ENCODE results near the gene SLC2A1. TPM values are rescaled to one million over a fixed set of nuclear protein-coding genes. Genes with fewer than 3 reads are reported as not detected.

Gene SLC2A1
- total and polyA plus RNA-seq, 2 of the 13 experiments (the other 11 are each of a cell fraction or from before 2014, with no cell fraction given): 125 to 423 TPM

DNA sequence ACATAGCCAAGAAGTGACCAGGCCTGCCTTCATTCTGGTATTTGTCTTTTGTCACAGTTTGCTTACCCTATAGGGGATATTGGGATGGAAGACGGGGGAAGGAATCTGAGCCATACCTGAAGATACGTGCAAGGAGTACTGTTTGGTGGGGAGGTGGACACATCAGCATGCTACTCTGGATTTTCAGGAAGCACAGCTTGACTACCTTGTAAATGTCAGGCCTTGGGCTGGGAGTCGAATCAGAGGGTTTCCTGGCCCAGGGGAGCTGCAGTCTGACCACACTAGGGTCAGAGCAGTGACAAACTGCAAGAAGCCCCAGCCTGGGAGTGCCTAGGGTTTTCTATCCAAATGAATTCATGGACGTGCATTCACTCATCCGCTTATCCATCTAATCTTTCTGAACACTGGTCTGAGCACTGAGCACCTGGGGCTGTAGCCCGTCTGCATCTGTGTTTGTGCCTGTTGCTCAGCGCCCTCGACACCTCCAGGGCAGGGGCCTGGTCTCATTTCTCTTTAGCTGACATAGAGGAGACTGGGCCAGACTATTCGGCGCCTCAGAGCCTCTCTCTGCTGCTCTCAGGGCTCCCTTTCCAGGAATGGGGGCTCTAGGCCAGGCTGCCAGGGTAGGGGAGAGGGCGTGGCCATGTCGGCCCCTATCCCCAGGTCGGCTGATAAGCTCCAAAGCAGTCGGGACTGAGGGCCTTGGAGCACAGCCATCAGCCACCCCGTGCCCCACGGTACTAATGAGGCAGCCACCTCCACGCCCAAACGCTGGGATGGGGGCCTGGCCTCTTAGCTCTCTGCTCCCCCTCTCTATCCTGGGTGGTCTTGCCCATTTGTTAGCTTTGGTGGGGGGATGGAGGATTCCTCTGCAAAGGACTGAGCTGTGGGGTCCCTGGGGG lies 47.0 kb upstream of the SLC2A1 start:
- DNase-seq (ENCODE audit: low spot score) (peak; percentile 49), ATAC-seq (peak; percentile 45; the same call in 2 of the 3 replicates), FAIRE-seq (no peak)
- 64% methylated on average over 10 of the region's 18 CpGs for WGBS (ENCODE audit: low lambda C conversion rate)
- Histone ChIP-seq H3K9ac (ENCODE audit: insufficient read depth, low read depth, low read length) (no peak overlapping the region), H3K9me3 (ENCODE audit: low read length) (no peaks in the 10 kb centered on the region), H3K27me3 (ENCODE audit: control insufficient read depth in 1 of 2, insufficient read depth in 2 of 2, low read length in 2 of 2) (no peaks in the 10 kb centered on the region), H3K36me3 (replicated peaks in 1 of 2; ENCODE audit: control insufficient read depth in 1 of 2, insufficient read depth in 2 of 2, low read length in 2 of 2) (no peaks in the 10 kb centered on the region), H3K27ac (ENCODE audit: extremely low read length, insufficient read depth, low read length) (no peak overlapping the region), H3K4me2 (ENCODE audit: low read depth, low read length) (peak overlapping the region; percentile 15; the same call in 1 of the 2 replicates), H3K79me2 (ENCODE audit: insufficient read depth, low read length) (no peaks in the 10 kb centered on the region), H2AFZ (ENCODE audit: low read length) (no peak overlapping the region), H4K20me1 (ENCODE audit: insufficient read depth, low read length) (no peaks in the 10 kb centered on the region), H3K4me1 (ENCODE audit: insufficient read depth, low read length) (peaks cover 59% of the 10 kb centered on the region), H3K4me3 (replicated peaks in 1 of 3; ENCODE audit: insufficient read depth in 1 of 3, low read depth in 2 of 3, low read length in 3 of 3) (0 out of 6 replicates have a peak overlapping the region, but pooled peaks of 1 of the 3 experiments have one; percentile 8)
- no TSS peak for BruUV-seq (replicated peaks)
- in situ Hi-C loops (cut with HindIII; ENCODE audit: extremely low pct_ligation_motif_present, low pct_unique_long_range_greater_than_20kb): no loop called here
- intact Hi-C loops (cut with micrococcal nuclease; ENCODE audit: unreplicated experiment): loop anchor here (5.0 to 10.0 kb wide), 2 partner anchors 37 to 51 kb away; partner anchors contain the start of gene SLC2A1
- TF ChIP-seq, protein P1, sequence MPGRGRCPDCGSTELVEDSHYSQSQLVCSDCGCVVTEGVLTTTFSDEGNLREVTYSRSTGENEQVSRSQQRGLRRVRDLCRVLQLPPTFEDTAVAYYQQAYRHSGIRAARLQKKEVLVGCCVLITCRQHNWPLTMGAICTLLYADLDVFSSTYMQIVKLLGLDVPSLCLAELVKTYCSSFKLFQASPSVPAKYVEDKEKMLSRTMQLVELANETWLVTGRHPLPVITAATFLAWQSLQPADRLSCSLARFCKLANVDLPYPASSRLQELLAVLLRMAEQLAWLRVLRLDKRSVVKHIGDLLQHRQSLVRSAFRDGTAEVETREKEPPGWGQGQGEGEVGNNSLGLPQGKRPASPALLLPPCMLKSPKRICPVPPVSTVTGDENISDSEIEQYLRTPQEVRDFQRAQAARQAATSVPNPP (CRISPR knock-in tag; IDR thresholded peaks at IDR 0.05): no peak
- TF ChIP-seq ZNF761 (CRISPR knock-in tag; conservative IDR thresholded peaks at IDR 0.05): no peak
- TF ChIP-seq, protein P2, sequence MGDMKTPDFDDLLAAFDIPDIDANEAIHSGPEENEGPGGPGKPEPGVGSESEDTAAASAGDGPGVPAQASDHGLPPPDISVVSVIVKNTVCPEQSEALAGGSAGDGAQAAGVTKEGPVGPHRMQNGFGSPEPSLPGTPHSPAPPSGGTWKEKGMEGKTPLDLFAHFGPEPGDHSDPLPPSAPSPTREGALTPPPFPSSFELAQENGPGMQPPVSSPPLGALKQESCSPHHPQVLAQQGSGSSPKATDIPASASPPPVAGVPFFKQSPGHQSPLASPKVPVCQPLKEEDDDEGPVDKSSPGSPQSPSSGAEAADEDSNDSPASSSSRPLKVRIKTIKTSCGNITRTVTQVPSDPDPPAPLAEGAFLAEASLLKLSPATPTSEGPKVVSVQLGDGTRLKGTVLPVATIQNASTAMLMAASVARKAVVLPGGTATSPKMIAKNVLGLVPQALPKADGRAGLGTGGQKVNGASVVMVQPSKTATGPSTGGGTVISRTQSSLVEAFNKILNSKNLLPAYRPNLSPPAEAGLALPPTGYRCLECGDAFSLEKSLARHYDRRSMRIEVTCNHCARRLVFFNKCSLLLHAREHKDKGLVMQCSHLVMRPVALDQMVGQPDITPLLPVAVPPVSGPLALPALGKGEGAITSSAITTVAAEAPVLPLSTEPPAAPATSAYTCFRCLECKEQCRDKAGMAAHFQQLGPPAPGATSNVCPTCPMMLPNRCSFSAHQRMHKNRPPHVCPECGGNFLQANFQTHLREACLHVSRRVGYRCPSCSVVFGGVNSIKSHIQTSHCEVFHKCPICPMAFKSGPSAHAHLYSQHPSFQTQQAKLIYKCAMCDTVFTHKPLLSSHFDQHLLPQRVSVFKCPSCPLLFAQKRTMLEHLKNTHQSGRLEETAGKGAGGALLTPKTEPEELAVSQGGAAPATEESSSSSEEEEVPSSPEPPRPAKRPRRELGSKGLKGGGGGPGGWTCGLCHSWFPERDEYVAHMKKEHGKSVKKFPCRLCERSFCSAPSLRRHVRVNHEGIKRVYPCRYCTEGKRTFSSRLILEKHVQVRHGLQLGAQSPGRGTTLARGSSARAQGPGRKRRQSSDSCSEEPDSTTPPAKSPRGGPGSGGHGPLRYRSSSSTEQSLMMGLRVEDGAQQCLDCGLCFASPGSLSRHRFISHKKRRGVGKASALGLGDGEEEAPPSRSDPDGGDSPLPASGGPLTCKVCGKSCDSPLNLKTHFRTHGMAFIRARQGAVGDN (CRISPR knock-in tag; IDR thresholded peaks at IDR 0.05): peak; percentile 33; the same call in 1 of the 2 replicates
- TF ChIP-seq ZNF780A (CRISPR knock-in tag; IDR thresholded peaks at IDR 0.05): no peak
- TF ChIP-seq, protein P3, sequence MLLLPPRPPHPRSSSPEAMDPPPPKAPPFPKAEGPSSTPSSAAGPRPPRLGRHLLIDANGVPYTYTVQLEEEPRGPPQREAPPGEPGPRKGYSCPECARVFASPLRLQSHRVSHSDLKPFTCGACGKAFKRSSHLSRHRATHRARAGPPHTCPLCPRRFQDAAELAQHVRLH (CRISPR knock-in tag; IDR thresholded peaks at IDR 0.05; ENCODE audit: borderline replicate concordance, low read depth): no peak
- TF ChIP-seq KDM1A (CRISPR knock-in tag; IDR thresholded peaks at IDR 0.05): no peak
- TF ChIP-seq, protein P4, sequence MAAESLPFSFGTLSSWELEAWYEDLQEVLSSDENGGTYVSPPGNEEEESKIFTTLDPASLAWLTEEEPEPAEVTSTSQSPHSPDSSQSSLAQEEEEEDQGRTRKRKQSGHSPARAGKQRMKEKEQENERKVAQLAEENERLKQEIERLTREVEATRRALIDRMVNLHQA (CRISPR knock-in tag; IDR thresholded peaks at IDR 0.05): no peak
- ChIA-PET POLR2A (no interaction called here), CTCF (ENCODE audit: low intra/inter-chr PET ratio, low total read pairs) (no interaction called here)
